Measurements from ENCODE around the gene SLAMF7. TPM values are rescaled to one million over a fixed set of nuclear protein-coding genes. Genes with fewer than 3 reads are reported as not detected.

The SLAMF7 gene
- total RNA-seq, 1 donor from 2014 or later: not detected

DNA sequence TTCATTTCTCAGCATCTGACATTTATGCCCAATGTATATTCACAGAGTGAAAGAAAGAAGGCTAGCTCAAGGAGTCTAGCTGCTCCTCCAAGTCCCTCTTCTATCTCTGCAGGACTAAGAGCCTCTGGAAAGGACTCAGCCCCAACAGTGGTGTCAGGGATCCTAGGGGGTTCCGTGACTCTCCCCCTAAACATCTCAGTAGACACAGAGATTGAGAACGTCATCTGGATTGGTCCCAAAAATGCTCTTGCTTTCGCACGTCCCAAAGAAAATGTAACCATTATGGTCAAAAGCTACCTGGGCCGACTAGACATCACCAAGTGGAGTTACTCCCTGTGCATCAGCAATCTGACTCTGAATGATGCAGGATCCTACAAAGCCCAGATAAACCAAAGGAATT, 60.6 kb downstream of the SLAMF7 start:
- DNase-seq (ENCODE audit: low spot score, unreplicated experiment): no peak
- H3K9me3 Mint-ChIP-seq (ENCODE audit: low read depth): peaks cover 6% of the 10 kb centered on the region
- no peaks in the 10 kb centered on the region for H3K4me1 Mint-ChIP-seq (ENCODE audit: low read depth)
- no peaks in the 10 kb centered on the region for H3K27me3 Mint-ChIP-seq
- no peak overlapping the region for H3K27ac Mint-ChIP-seq
- no peak for TF ChIP-seq CTCF (IDR thresholded peaks at IDR 0.05; ENCODE audit: unreplicated experiment)
- no peaks in the 10 kb centered on the region for H3K36me3 Mint-ChIP-seq (ENCODE audit: insufficient read depth)
- H3K4me3 Mint-ChIP-seq (ENCODE audit: low read depth): no peak overlapping the region

DNA sequence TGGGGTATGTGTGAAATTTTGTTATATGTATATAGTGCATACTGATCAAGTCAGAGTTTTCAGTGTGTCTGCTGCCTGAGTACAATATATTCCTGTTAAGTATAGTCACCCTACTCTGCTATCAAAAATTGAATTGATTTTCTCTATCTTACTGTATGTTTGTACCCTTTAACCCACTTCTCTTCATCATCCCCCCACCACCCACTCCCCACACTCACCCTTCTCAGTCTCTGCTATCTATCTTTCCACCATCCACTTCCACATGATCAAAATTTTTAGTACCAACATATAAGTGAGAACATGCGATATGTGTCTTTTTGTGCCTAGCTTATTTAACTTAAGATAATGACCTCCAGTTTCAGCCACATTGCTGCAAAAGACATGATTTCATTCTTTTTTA, 61.1 kb downstream of the SLAMF7 start:
- H3K9me3 Mint-ChIP-seq (ENCODE audit: low read depth): peaks cover 9% of the 10 kb centered on the region
- H3K4me1 Mint-ChIP-seq (ENCODE audit: low read depth): no peaks in the 10 kb centered on the region
- no peaks in the 10 kb centered on the region for H3K27me3 Mint-ChIP-seq
- no peak overlapping the region for H3K4me3 Mint-ChIP-seq (ENCODE audit: low read depth)
- TF ChIP-seq CTCF (IDR thresholded peaks at IDR 0.05; ENCODE audit: unreplicated experiment): no peak
- H3K36me3 Mint-ChIP-seq (ENCODE audit: insufficient read depth): no peaks in the 10 kb centered on the region
- H3K27ac Mint-ChIP-seq: no peak overlapping the region
- DNase-seq (ENCODE audit: low spot score, unreplicated experiment): no peak

DNA sequence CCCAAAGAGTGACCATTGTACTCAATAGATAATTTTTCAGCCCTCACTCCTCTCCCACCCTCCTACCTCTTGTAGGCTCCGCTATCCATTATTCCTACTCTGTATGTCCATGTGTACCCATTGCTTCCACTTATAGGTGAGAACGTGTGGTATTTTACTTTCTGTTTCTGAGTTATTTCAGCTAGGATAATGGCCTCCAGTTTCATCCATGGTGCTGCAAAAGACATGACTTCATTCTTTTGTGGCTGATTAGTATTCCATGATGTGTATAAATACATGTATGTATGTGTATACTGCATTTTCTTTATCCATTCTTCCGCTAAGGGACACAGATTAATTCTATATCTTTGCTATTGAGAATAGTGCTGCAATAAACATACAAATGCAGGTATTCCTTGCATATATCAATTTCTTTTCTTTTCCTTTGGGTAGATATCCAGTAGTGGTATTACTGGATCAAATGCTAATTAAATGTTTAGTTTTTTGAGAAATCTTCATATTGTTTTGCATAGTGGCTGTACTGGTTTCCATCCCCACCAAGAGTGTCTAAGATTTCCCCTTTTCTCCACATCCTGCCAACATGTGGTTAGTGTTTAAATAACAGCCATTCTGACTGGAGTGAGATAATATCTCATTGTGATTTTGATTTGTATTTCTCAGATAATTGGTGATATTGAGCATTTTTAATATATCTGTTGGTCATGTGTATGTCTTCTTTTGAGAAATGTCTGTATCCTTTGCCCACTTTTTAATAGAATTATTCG, 61.8 kb downstream of the SLAMF7 start:
- H3K27ac Mint-ChIP-seq: no peak overlapping the region
- no peak for TF ChIP-seq CTCF (IDR thresholded peaks at IDR 0.05; ENCODE audit: unreplicated experiment)
- no peak for DNase-seq (ENCODE audit: low spot score, unreplicated experiment)
- H3K4me3 Mint-ChIP-seq (ENCODE audit: low read depth): no peak overlapping the region
- no peaks in the 10 kb centered on the region for H3K4me1 Mint-ChIP-seq (ENCODE audit: low read depth)
- peaks cover 9% of the 10 kb centered on the region for H3K9me3 Mint-ChIP-seq (ENCODE audit: low read depth)
- H3K36me3 Mint-ChIP-seq (ENCODE audit: insufficient read depth): no peaks in the 10 kb centered on the region
- H3K27me3 Mint-ChIP-seq: no peaks in the 10 kb centered on the region

- H3K27me3 Mint-ChIP-seq: no peaks in the 10 kb centered on the region
- DNase-seq (ENCODE audit: low spot score, unreplicated experiment): no peak
- peaks cover 18% of the 10 kb centered on the region for H3K9me3 Mint-ChIP-seq (ENCODE audit: low read depth)
- peaks cover under 1% of the 10 kb centered on the region for H3K36me3 Mint-ChIP-seq (ENCODE audit: insufficient read depth)
- no peaks in the 10 kb centered on the region for H3K4me1 Mint-ChIP-seq (ENCODE audit: low read depth)
- no peak overlapping the region for H3K4me3 Mint-ChIP-seq (ENCODE audit: low read depth)
- no peak overlapping the region for H3K27ac Mint-ChIP-seq
- TF ChIP-seq CTCF (IDR thresholded peaks at IDR 0.05; ENCODE audit: unreplicated experiment): no peak
These were observed 63.0 kb downstream of the SLAMF7 start for GRCh38 chr1:160801836-160802580.

Other genes starting within 250 kb of the SLAMF7 start
- gene SLAMF6, start 216.0 kb upstream of the SLAMF7 start, total RNA-seq: not detected in 2 replicates
- gene CD84, start 159.8 kb upstream of the SLAMF7 start, total RNA-seq: not detected in 2 replicates
- gene SLAMF1, start 92.2 kb upstream of the SLAMF7 start, total RNA-seq: not detected in 2 replicates
- gene CD48, start 27.4 kb upstream of the SLAMF7 start, total RNA-seq: not detected in 2 replicates
- gene LY9, start 56.9 kb downstream of the SLAMF7 start, total RNA-seq: not detected in 2 replicates
- not detected in 2 replicates for gene CD244, start 123.6 kb downstream of the SLAMF7 start, total RNA-seq
- gene ITLN1, start 145.9 kb downstream of the SLAMF7 start, total RNA-seq: 0.33 TPM in 1 of 2 replicates, not detected in the other
- gene ITLN2, start 215.6 kb downstream of the SLAMF7 start, total RNA-seq: 1.2 and 1.8 TPM in 2 replicates